ENCODE results near the gene NAV2. TPM values are rescaled to one million over a fixed set of nuclear protein-coding genes. Genes with fewer than 3 reads are reported as not detected.

NAV2 gene
- polyA plus RNA-seq, 1 donor from 2014 or later = 3.0 TPM

- Histone ChIP-seq H4K20me1 (ENCODE audit: insufficient read depth) (no peaks in the 10 kb centered on the region), H3K27me3 (ENCODE audit: insufficient read depth, low read depth, low read length) (no peaks in the 10 kb centered on the region), H3K27ac (ENCODE audit: low read length) (no peak overlapping the region), H3K36me3 (ENCODE audit: insufficient read depth, low read length) (no peaks in the 10 kb centered on the region), H2AFZ (ENCODE audit: low read depth, low read length) (no peak overlapping the region), H3K9me2 (ENCODE audit: insufficient read depth, low read length) (no peaks in the 10 kb centered on the region), H3K9ac (ENCODE audit: low read length) (no peak overlapping the region), H3K79me2 (replicated peaks; ENCODE audit: insufficient read depth, low read length) (no peaks in the 10 kb centered on the region), H3K9me3 (ENCODE audit: low read length) (no peaks in the 10 kb centered on the region), H3K4me2 (ENCODE audit: low read length) (no peak overlapping the region), H3F3A (ENCODE audit: insufficient read depth, low read length, poor library complexity, severe bottlenecking) (no peaks in the 10 kb centered on the region), H3K4me3 (ENCODE audit: low read length) (no peak overlapping the region)
- TF ChIP-seq SMC3 (conservative IDR thresholded peaks at IDR 0.05; ENCODE audit: poor library complexity) (no peak), EP300 (conservative IDR thresholded peaks at IDR 0.05; ENCODE audit: poor library complexity, severe bottlenecking) (peak; percentile 11), EZH2 (IDR thresholded peaks at IDR 0.05; ENCODE audit: borderline replicate concordance, insufficient read depth, low read length, poor library complexity, severe bottlenecking) (no peak)
Measured at GRCh38 chr11:19864141-19865140, 151.8 kb downstream of the NAV2 start.

DNA sequence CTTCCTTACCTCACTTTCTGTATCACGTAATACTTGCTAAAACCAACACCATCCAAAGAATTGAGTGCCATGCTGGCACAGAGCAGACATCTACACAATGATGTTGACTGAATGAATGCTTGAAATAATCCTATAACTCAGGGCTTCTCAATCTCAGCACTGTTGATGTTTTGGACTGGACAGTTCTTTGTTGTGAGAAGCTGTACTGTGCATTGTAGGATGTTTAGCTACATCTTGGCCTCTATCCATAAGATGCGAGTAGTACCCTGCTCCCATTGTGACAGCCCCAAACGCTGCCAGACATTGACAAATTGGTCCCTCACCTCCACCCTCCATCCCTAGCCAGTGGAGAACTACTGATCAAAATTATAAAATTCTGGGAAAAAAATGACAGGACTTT, 153.4 kb downstream of the NAV2 start:
- H3K79me2 ChIP-seq (replicated peaks; ENCODE audit: insufficient read depth, low read length) = no peaks in the 10 kb centered on the region
- no peaks in the 10 kb centered on the region for H3K27me3 ChIP-seq (ENCODE audit: insufficient read depth, low read depth, low read length)
- no peaks in the 10 kb centered on the region for H3F3A ChIP-seq (ENCODE audit: insufficient read depth, low read length, poor library complexity, severe bottlenecking)
- H3K4me3 ChIP-seq (ENCODE audit: low read length) = no peak overlapping the region
- H3K9ac ChIP-seq (ENCODE audit: low read length) = no peak overlapping the region
- no peak overlapping the region for H2AFZ ChIP-seq (ENCODE audit: low read depth, low read length)
- H3K9me3 ChIP-seq (ENCODE audit: low read length) = no peaks in the 10 kb centered on the region
- no peak overlapping the region for H3K4me2 ChIP-seq (ENCODE audit: low read length)
- no peaks in the 10 kb centered on the region for H3K36me3 ChIP-seq (ENCODE audit: insufficient read depth, low read length)
- H3K27ac ChIP-seq (ENCODE audit: low read length) = no peak overlapping the region
- H3K9me2 ChIP-seq (ENCODE audit: insufficient read depth, low read length) = no peaks in the 10 kb centered on the region
- TF ChIP-seq MXI1 (conservative IDR thresholded peaks at IDR 0.05; ENCODE audit: poor library complexity, severe bottlenecking) = no peak
- no peaks in the 10 kb centered on the region for H4K20me1 ChIP-seq (ENCODE audit: insufficient read depth)

DNA sequence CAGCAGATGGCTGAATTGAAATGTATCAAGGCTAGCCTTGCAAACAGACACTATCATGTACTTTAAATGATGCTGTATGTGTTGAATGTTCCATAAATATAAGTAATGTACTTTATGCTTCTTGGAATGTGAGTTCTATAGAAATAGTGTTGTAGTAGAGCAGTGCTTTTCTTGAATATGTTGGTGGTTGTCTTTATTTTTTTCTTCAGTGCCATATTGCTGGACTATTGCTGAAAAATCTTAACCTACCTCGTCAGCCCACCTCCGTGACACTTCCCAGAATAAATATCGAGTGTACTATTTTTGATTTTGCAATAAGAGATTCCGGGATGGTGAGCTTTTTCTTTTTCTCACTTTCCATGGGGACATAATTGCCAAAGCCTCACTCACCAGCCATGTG, 153.9 kb downstream of the NAV2 start:
- H3F3A ChIP-seq (ENCODE audit: insufficient read depth, low read length, poor library complexity, severe bottlenecking) = no peaks in the 10 kb centered on the region
- no peaks in the 10 kb centered on the region for H4K20me1 ChIP-seq (ENCODE audit: insufficient read depth)
- no peaks in the 10 kb centered on the region for H3K9me2 ChIP-seq (ENCODE audit: insufficient read depth, low read length)
- no peak for TF ChIP-seq POLR2AphosphoS5 (IDR thresholded peaks at IDR 0.05)
- TF ChIP-seq EZH2 (IDR thresholded peaks at IDR 0.05; ENCODE audit: borderline replicate concordance, insufficient read depth, low read length, poor library complexity, severe bottlenecking) = no peak
- no peak for TF ChIP-seq SMC3 (conservative IDR thresholded peaks at IDR 0.05; ENCODE audit: poor library complexity)
- TF ChIP-seq TAF1 (IDR thresholded peaks at IDR 0.05; ENCODE audit: low read depth) = no peak
- TF ChIP-seq, protein P1, sequence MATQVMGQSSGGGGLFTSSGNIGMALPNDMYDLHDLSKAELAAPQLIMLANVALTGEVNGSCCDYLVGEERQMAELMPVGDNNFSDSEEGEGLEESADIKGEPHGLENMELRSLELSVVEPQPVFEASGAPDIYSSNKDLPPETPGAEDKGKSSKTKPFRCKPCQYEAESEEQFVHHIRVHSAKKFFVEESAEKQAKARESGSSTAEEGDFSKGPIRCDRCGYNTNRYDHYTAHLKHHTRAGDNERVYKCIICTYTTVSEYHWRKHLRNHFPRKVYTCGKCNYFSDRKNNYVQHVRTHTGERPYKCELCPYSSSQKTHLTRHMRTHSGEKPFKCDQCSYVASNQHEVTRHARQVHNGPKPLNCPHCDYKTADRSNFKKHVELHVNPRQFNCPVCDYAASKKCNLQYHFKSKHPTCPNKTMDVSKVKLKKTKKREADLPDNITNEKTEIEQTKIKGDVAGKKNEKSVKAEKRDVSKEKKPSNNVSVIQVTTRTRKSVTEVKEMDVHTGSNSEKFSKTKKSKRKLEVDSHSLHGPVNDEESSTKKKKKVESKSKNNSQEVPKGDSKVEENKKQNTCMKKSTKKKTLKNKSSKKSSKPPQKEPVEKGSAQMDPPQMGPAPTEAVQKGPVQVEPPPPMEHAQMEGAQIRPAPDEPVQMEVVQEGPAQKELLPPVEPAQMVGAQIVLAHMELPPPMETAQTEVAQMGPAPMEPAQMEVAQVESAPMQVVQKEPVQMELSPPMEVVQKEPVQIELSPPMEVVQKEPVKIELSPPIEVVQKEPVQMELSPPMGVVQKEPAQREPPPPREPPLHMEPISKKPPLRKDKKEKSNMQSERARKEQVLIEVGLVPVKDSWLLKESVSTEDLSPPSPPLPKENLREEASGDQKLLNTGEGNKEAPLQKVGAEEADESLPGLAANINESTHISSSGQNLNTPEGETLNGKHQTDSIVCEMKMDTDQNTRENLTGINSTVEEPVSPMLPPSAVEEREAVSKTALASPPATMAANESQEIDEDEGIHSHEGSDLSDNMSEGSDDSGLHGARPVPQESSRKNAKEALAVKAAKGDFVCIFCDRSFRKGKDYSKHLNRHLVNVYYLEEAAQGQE (IDR thresholded peaks at IDR 0.05; ENCODE audit: borderline replicate concordance) = no peak
- no peak for TF ChIP-seq RAD21 (conservative IDR thresholded peaks at IDR 0.05)
- no peak for TF ChIP-seq EP300 (conservative IDR thresholded peaks at IDR 0.05; ENCODE audit: poor library complexity, severe bottlenecking)
- TF ChIP-seq MXI1 (conservative IDR thresholded peaks at IDR 0.05; ENCODE audit: poor library complexity, severe bottlenecking) = no peak
- TF ChIP-seq, protein P2, sequence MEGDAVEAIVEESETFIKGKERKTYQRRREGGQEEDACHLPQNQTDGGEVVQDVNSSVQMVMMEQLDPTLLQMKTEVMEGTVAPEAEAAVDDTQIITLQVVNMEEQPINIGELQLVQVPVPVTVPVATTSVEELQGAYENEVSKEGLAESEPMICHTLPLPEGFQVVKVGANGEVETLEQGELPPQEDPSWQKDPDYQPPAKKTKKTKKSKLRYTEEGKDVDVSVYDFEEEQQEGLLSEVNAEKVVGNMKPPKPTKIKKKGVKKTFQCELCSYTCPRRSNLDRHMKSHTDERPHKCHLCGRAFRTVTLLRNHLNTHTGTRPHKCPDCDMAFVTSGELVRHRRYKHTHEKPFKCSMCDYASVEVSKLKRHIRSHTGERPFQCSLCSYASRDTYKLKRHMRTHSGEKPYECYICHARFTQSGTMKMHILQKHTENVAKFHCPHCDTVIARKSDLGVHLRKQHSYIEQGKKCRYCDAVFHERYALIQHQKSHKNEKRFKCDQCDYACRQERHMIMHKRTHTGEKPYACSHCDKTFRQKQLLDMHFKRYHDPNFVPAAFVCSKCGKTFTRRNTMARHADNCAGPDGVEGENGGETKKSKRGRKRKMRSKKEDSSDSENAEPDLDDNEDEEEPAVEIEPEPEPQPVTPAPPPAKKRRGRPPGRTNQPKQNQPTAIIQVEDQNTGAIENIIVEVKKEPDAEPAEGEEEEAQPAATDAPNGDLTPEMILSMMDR (IDR thresholded peaks at IDR 0.05; ENCODE audit: poor library complexity, severe bottlenecking) = no peak
- H3K9me3 ChIP-seq (ENCODE audit: low read length) = no peaks in the 10 kb centered on the region
- no peak overlapping the region for H3K27ac ChIP-seq (ENCODE audit: low read length)
- H2AFZ ChIP-seq (ENCODE audit: low read depth, low read length) = no peak overlapping the region
- no peak overlapping the region for H3K9ac ChIP-seq (ENCODE audit: low read length)
- no peaks in the 10 kb centered on the region for H3K36me3 ChIP-seq (ENCODE audit: insufficient read depth, low read length)
- no peak overlapping the region for H3K4me3 ChIP-seq (ENCODE audit: low read length)
- H3K79me2 ChIP-seq (replicated peaks; ENCODE audit: insufficient read depth, low read length) = no peaks in the 10 kb centered on the region
- H3K4me2 ChIP-seq (ENCODE audit: low read length) = no peak overlapping the region
- no peaks in the 10 kb centered on the region for H3K27me3 ChIP-seq (ENCODE audit: insufficient read depth, low read depth, low read length)

Data from neural cell (in vitro differentiated cells).